Neural progenitor cell (in vitro differentiated cells): ENCODE measurements around the gene ZNF518A. TPM values are rescaled to one million over a fixed set of nuclear protein-coding genes. Genes with fewer than 3 reads are reported as not detected.
A peak's percentile ranks its signal among the peaks of the same experiment; 100 is the strongest.

Experiments used
- DNase-seq: peaks from one replicate; pipeline ENCODE4 v3.0.0-alpha.2; 2016; ENCODE audit warnings: low spot score
- H2AFZ ChIP-seq: fragments of 200-600 bp; sonication (generic); replicated peaks from 2 replicates; pipeline ENCODE4 v1.6.1; 2016; ENCODE audit warnings: antibody characterized with exemption
- H3F3A ChIP-seq: fragments of 200-600 bp; sonication (generic); 2 replicates; pipeline ENCODE4 v1.6.1; 2016; ENCODE audit warnings: antibody characterized with exemption, low read depth
- H3K27ac ChIP-seq: fragments of 200-600 bp; sonication (generic); 2 replicates; pipeline ENCODE4 v1.5.1; 2016; ENCODE audit warnings: mild to moderate bottlenecking
- H3K27me3 ChIP-seq: fragments of 200-600 bp; sonication (generic); 2 replicates; pipeline ENCODE4 v1.6.1; 2016; ENCODE audit warnings: mild to moderate bottlenecking, moderate library complexity
- H3K36me3 ChIP-seq: fragments of 200-600 bp; sonication (generic); 2 replicates; pipeline ENCODE4 v1.5.1; 2016
- H3K4me1 ChIP-seq: fragments of 200-600 bp; sonication (generic); 2 replicates; pipeline ENCODE4 v1.6.1; 2016; ENCODE audit warnings: mixed run types
- H3K4me2 ChIP-seq: fragments of 200-600 bp; sonication (generic); 2 replicates; pipeline ENCODE4 v1.6.1; 2016
- H3K4me3 ChIP-seq: fragments of 200-600 bp; sonication (generic); 2 replicates; pipeline ENCODE4 v1.5.1; 2016
- H3K79me2 ChIP-seq: fragments of 200-600 bp; sonication (generic); 2 replicates; pipeline ENCODE4 v1.6.1; 2016; ENCODE audit warnings: low read depth
- H3K9ac ChIP-seq: fragments of 200-600 bp; sonication (generic); 2 replicates; pipeline ENCODE4 v1.6.1; 2016
- H3K9me3 ChIP-seq: fragments of 200-600 bp; sonication (generic); 2 replicates; pipeline ENCODE4 v1.5.1; 2016; ENCODE audit warnings: low read depth
- H4K20me1 ChIP-seq: fragments of 200-600 bp; sonication (generic); 2 replicates; pipeline ENCODE4 v1.6.1; 2016; ENCODE audit warnings: low read depth
- H3K27ac Mint-ChIP-seq: 3 replicates; pipeline ENCODE4 v1.8.0; 2021; ENCODE audit warnings: mixed read lengths
- H3K27me3 Mint-ChIP-seq: 2 replicates; pipeline ENCODE4 v1.8.0; 2022; ENCODE audit warnings: low read depth, mild to moderate bottlenecking, inconsistent platforms, moderate library complexity, mixed read lengths; ENCODE audit not compliant: insufficient read depth
- H3K36me3 Mint-ChIP-seq: 3 replicates; pipeline ENCODE4 v1.8.0; 2021; ENCODE audit warnings: mixed read lengths
- H3K4me1 Mint-ChIP-seq: 3 replicates; pipeline ENCODE4 v1.8.0; 2021; ENCODE audit warnings: mixed read lengths
- H3K4me3 Mint-ChIP-seq: 3 replicates; pipeline ENCODE4 v1.8.0; 2021; ENCODE audit warnings: mild to moderate bottlenecking, moderate library complexity, mixed read lengths
- H3K9me3 Mint-ChIP-seq: 3 replicates; pipeline ENCODE4 v1.8.0; 2020; ENCODE audit warnings: mixed read lengths
- EZH2 ChIP-seq: fragments of 200-600 bp; sonication (generic); IDR thresholded peaks from 2 replicates; pipeline ENCODE4 v1.6.1; 2017; ENCODE audit warnings: antibody characterized with exemption, mild to moderate bottlenecking, moderate library complexity
- EZH2phosphoT487 ChIP-seq: fragments of 200-600 bp; sonication (generic); IDR thresholded peaks from 2 replicates; pipeline ENCODE4 v1.6.1; 2017; ENCODE audit warnings: antibody characterized with exemption
- total RNA-seq: library from RNA; depleted of rRNA; stranded (reverse); fragments of >200 nt; gene quantifications from 2 replicates; pipeline ENCODE4 v1.2.3, GENCODE V29; 2015; ENCODE audit warnings: low replicate concordance
- TF ChIP-seq, protein P1 (sequence below): fragments of 200-600 bp; sonication (generic); IDR thresholded peaks from 2 replicates; pipeline ENCODE4 v1.5.1; 2017; ENCODE audit warnings: antibody characterized with exemption, mild to moderate bottlenecking

The ZNF518A gene
- total RNA-seq, 1 donor from 2014 or later: 79.9 TPM

DNA sequence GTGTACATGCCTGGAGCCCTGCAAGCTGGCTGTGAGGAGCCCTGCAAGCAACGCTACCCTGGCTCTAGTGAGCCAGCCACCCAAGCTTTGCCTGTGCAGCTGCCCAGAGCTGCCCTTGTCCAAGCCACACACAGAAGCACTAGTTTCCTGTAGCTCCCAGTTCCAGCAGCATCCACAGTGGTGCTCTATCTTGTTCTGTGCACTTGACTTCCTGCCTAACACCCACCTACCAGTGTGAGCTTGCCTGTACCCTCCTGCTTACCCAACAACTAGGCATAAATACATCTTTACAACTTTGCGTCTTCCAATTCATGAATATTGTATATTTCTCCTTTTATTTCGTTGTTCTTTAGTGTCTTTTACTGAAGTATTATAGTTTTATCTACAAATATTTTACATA, 32.2 kb upstream of the ZNF518A start:
- Mint-ChIP-seq H3K4me1 (no peaks in the 10 kb centered on the region), H3K9me3 (no peaks in the 10 kb centered on the region), H3K4me3 (no peak overlapping the region), H3K27ac (no peak overlapping the region), H3K36me3 (no peaks in the 10 kb centered on the region), H3K27me3 (peaks cover 5% of the 10 kb centered on the region)
- H3F3A ChIP-seq: no peaks in the 10 kb centered on the region
- H2AFZ ChIP-seq: no peak overlapping the region
- DNase-seq: no peak
- H3K4me1 ChIP-seq: no peaks in the 10 kb centered on the region
- no peak overlapping the region for H3K4me2 ChIP-seq
- no peaks in the 10 kb centered on the region for H3K9me3 ChIP-seq
- H3K27ac ChIP-seq: no peak overlapping the region
- TF ChIP-seq, protein P1, sequence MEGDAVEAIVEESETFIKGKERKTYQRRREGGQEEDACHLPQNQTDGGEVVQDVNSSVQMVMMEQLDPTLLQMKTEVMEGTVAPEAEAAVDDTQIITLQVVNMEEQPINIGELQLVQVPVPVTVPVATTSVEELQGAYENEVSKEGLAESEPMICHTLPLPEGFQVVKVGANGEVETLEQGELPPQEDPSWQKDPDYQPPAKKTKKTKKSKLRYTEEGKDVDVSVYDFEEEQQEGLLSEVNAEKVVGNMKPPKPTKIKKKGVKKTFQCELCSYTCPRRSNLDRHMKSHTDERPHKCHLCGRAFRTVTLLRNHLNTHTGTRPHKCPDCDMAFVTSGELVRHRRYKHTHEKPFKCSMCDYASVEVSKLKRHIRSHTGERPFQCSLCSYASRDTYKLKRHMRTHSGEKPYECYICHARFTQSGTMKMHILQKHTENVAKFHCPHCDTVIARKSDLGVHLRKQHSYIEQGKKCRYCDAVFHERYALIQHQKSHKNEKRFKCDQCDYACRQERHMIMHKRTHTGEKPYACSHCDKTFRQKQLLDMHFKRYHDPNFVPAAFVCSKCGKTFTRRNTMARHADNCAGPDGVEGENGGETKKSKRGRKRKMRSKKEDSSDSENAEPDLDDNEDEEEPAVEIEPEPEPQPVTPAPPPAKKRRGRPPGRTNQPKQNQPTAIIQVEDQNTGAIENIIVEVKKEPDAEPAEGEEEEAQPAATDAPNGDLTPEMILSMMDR: no peak
- no peak for TF ChIP-seq EZH2
- no peak for TF ChIP-seq EZH2phosphoT487
- H3K27me3 ChIP-seq: no peaks in the 10 kb centered on the region
- H3K79me2 ChIP-seq: no peaks in the 10 kb centered on the region
- H3K9ac ChIP-seq: no peak overlapping the region
- no peaks in the 10 kb centered on the region for H4K20me1 ChIP-seq
- H3K36me3 ChIP-seq: no peaks in the 10 kb centered on the region
- H3K4me3 ChIP-seq: no peak overlapping the region

DNA sequence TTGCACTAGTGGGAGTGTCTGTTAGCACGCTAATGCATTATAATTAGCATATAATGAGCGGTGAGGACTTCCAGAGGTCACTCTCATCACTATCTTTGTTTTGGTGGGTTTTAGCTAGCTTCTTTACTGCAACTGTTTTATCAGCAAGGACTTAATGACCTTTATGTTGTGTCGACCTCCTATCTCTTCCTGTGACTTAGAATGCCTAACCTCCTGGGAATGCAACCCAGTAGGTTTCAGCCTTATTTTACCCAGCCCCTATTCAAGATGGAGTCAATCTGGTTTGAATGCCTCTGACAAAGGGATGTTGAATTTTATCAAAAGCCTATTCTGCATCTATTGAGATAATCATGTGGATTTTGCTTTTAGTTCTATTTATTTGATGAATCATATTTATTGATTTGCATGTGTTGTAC, 22.5 kb upstream of the ZNF518A start:
- Mint-ChIP-seq H3K27me3 (no peaks in the 10 kb centered on the region), H3K4me1 (no peaks in the 10 kb centered on the region), H3K36me3 (no peaks in the 10 kb centered on the region), H3K27ac (no peak overlapping the region), H3K4me3 (no peak overlapping the region), H3K9me3 (peaks cover 10% of the 10 kb centered on the region)
- no peaks in the 10 kb centered on the region for H3K27me3 ChIP-seq
- H3K4me3 ChIP-seq: no peak overlapping the region
- no peaks in the 10 kb centered on the region for H3K79me2 ChIP-seq
- H3K36me3 ChIP-seq: no peaks in the 10 kb centered on the region
- H3F3A ChIP-seq: no peaks in the 10 kb centered on the region
- no peak overlapping the region for H3K27ac ChIP-seq
- H3K4me1 ChIP-seq: no peaks in the 10 kb centered on the region
- H4K20me1 ChIP-seq: no peaks in the 10 kb centered on the region
- TF ChIP-seq, protein P1: no peak
- TF ChIP-seq EZH2 (no peak), EZH2phosphoT487 (no peak)
- H3K4me2 ChIP-seq: no peak overlapping the region
- H3K9me3 ChIP-seq: no peaks in the 10 kb centered on the region
- DNase-seq: no peak
- H3K9ac ChIP-seq: no peak overlapping the region
- H2AFZ ChIP-seq: peak overlapping the region; percentile 73

DNA sequence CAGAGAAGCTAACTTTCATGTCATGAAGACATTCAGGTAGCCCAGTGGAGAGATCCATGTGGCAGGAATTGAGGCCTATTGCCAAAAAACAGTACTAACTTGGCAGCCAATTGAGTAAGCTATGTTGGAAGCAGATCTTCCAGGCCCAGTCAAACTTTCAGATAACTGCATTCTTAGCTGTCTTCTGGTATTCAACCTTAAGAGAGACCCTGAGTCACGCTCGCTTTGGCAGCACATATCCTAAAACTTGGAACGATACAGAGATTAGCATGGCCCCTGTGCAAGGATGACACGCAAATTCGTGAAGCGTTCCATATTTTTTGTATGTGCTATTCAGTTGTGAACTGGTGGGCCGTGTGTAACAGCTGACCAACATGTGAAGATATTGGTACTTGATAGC, 17.6 kb upstream of the ZNF518A start:
- Histone ChIP-seq H3K79me2 (no peaks in the 10 kb centered on the region), H3K4me2 (no peak overlapping the region), H2AFZ (no peak overlapping the region), H3K9me3 (no peaks in the 10 kb centered on the region), H3F3A (no peaks in the 10 kb centered on the region), H3K36me3 (no peaks in the 10 kb centered on the region), H3K9ac (no peak overlapping the region), H3K27ac (no peak overlapping the region), H4K20me1 (no peaks in the 10 kb centered on the region), H3K4me1 (no peaks in the 10 kb centered on the region), H3K27me3 (no peaks in the 10 kb centered on the region), H3K4me3 (no peak overlapping the region)
- TF ChIP-seq EZH2phosphoT487 (no peak), EZH2 (no peak)
- TF ChIP-seq, protein P1: no peak
- Mint-ChIP-seq H3K9me3 (peaks cover 10% of the 10 kb centered on the region), H3K27ac (no peak overlapping the region), H3K27me3 (no peaks in the 10 kb centered on the region), H3K36me3 (no peaks in the 10 kb centered on the region), H3K4me1 (no peaks in the 10 kb centered on the region), H3K4me3 (no peak overlapping the region)
- DNase-seq: no peak
